CD4-positive, alpha-beta T cell (primary cell): ENCODE data around the gene SLC34A1. TPM values are rescaled to one million over a fixed set of nuclear protein-coding genes. Genes with fewer than 3 reads are reported as not detected.
"Not testable (repeated sequence)": the region's sequence is repeated elsewhere in the genome, so short reads cannot be mapped to it uniquely, and the experiment has no call there.

Experiments used
- ATAC-seq: fragments of 200-7000 bp; cut with Tn5 transposase; one replicate; pipeline ENCODE4 v1.10.0; 2022; ENCODE audit warnings: mild to moderate bottlenecking; ENCODE audit not compliant: poor library complexity
- CTCF ChIA-PET: fragments of 350-600 bp; sonication (Branson Sonifier 250); formaldehyde crosslinking; loops from one replicate; lab custom pipeline; 2021; ENCODE audit warnings: antibody characterized with exemption, inconsistent platforms; lab: Charles Lee
- POLR2A ChIA-PET: fragments of 350-600 bp; sonication (Branson Sonifier 250); formaldehyde crosslinking; loops from one replicate; lab custom pipeline; 2021; ENCODE audit warnings: antibody characterized with exemption, inconsistent platforms; lab: Charles Lee
- DNase-seq, 14 experiments: peaks; one replicate each; pipeline ENCODE4 v3.0.0-alpha.2; 2013 to 2020; ENCODE audit warnings: mixed read lengths in 2 of 14
- H3K27ac ChIP-seq, 2 donors: one replicate each; pipeline versions ENCODE4 v1.5.1 to v1.7.0; 2013; ENCODE audit warnings: low read length in 2 of 2, low read depth in 1 of 2, mild to moderate bottlenecking in 1 of 2
- H3K27me3 ChIP-seq, 2 experiments: 1 replicate in 1 of 2; 2 replicates in 1 of 2; pipeline versions ENCODE4 v1.6.1 to v1.7.0; 2013; ENCODE audit warnings: low read length in 2 of 2, control low read depth in 1 of 2, mild to moderate bottlenecking in 1 of 2, moderate library complexity in 1 of 2; ENCODE audit not compliant: insufficient read depth in 2 of 2, control insufficient read depth in 1 of 2
- H3K36me3 ChIP-seq: one replicate; pipeline ENCODE4 v1.6.1; 2013; ENCODE audit warnings: low read length, control low read depth; ENCODE audit not compliant: insufficient read depth
- H3K4me1 ChIP-seq: one replicate; pipeline ENCODE4 v1.6.1; 2013; ENCODE audit warnings: low read length, control low read depth; ENCODE audit not compliant: insufficient read depth
- H3K4me3 ChIP-seq: one replicate; pipeline ENCODE4 v1.5.1; 2013; ENCODE audit warnings: mild to moderate bottlenecking, low read length, moderate library complexity
- H3K9me3 ChIP-seq, 2 experiments: 1 replicate in 1 of 2; 2 replicates in 1 of 2; pipeline versions ENCODE4 v1.6.1 to v1.7.0; 2013; ENCODE audit warnings: low read length in 2 of 2, mild to moderate bottlenecking in 2 of 2, control low read depth in 1 of 2, moderate library complexity in 1 of 2; ENCODE audit not compliant: control insufficient read depth in 1 of 2, insufficient read depth in 1 of 2
- H3K27ac Mint-ChIP-seq: one replicate; pipeline ENCODE4 v1.8.0; 2020; ENCODE audit warnings: mixed read lengths
- H3K27me3 Mint-ChIP-seq: one replicate; pipeline ENCODE4 v1.8.0; 2021; ENCODE audit warnings: mixed read lengths
- H3K36me3 Mint-ChIP-seq: one replicate; pipeline ENCODE4 v1.8.0; 2021; ENCODE audit warnings: low read depth, mixed read lengths
- H3K4me1 Mint-ChIP-seq: one replicate; pipeline ENCODE4 v1.8.0; 2021; ENCODE audit warnings: low read depth, mixed read lengths
- H3K4me3 Mint-ChIP-seq: one replicate; pipeline ENCODE4 v1.8.0; 2020; ENCODE audit warnings: mild to moderate bottlenecking, mixed read lengths
- H3K9me3 Mint-ChIP-seq: one replicate; pipeline ENCODE4 v1.8.0; 2020; ENCODE audit warnings: mixed read lengths
- intact Hi-C, 2 experiments: fragments of 100-400 bp; cut with DNase I in 1 of 2; cut with micrococcal nuclease in 1 of 2; formaldehyde crosslinking; loops; one replicate each; pipeline versions ENCODE4 v1.15.1 to v1.9.0; 2023 to 2025; cut with DNase I, micrococcal nuclease
- total RNA-seq, 174 experiments: library from RNA in 2 of 174; stranded (reverse) in 2 of 174; gene quantifications; one replicate each; pipeline ENCODE4 v1.2.3 and lab custom pipeline; 2021 to 2026
- TF ChIP-seq, protein P1 (sequence below): fragments of 200-600 bp; IDR thresholded peaks from one replicate; pipeline ENCODE4 v1.8.0; 2022; ENCODE audit warnings: antibody characterized with exemption, mild to moderate bottlenecking

The SLC34A1 gene
- total RNA-seq, 2 experiments from 2014 or later, result not detected

DNA sequence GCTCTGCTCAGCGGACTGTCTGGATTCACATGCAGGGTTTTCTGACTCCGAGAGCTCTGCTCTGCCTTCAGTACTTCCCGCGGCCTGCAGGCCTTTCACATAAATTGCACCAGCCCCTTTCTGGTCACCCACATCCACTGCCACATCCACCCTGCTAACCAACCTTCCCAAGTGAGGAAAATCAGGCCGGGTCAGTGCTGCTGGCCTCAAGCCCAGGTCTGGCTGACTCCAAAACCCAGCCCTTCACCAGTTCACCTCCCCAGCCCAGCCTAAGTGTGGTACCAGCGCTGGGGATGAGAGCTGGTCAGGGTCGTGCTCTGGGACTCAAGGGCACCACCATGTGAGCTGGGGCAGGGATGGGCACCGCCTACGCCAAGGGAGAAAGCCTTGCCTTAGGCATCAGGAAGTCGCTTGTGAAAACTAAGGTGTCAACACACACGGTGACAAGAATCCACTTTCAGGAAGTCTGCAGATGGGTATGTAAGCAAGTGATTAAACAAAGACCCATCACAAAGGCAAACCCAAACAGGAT lies 45.1 kb upstream of the SLC34A1 start:
- ChIA-PET POLR2A (no interaction called here), CTCF (no interaction called here)
- H3K36me3 Mint-ChIP-seq, result peaks cover 71% of the 10 kb centered on the region
- no peak overlapping the region for H3K4me3 Mint-ChIP-seq
- peaks cover 21% of the 10 kb centered on the region for H3K4me1 Mint-ChIP-seq
- H3K36me3 ChIP-seq, result peaks cover 85% of the 10 kb centered on the region
- no peak overlapping the region for H3K27ac Mint-ChIP-seq
- TF ChIP-seq, protein P1, sequence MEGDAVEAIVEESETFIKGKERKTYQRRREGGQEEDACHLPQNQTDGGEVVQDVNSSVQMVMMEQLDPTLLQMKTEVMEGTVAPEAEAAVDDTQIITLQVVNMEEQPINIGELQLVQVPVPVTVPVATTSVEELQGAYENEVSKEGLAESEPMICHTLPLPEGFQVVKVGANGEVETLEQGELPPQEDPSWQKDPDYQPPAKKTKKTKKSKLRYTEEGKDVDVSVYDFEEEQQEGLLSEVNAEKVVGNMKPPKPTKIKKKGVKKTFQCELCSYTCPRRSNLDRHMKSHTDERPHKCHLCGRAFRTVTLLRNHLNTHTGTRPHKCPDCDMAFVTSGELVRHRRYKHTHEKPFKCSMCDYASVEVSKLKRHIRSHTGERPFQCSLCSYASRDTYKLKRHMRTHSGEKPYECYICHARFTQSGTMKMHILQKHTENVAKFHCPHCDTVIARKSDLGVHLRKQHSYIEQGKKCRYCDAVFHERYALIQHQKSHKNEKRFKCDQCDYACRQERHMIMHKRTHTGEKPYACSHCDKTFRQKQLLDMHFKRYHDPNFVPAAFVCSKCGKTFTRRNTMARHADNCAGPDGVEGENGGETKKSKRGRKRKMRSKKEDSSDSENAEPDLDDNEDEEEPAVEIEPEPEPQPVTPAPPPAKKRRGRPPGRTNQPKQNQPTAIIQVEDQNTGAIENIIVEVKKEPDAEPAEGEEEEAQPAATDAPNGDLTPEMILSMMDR, result no peak
- no peak overlapping the region for H3K27ac ChIP-seq
- intact Hi-C loops, result no loop called here
- no peak for ATAC-seq
- no peak overlapping the region for H3K4me3 ChIP-seq
- H3K27me3 ChIP-seq, result no peaks in the 10 kb centered on the region
- DNase-seq, result peak in 1 of 14 experiments; percentile 19
- no peaks in the 10 kb centered on the region for H3K27me3 Mint-ChIP-seq
- no peaks in the 10 kb centered on the region for H3K9me3 ChIP-seq
- peaks cover 6% of the 10 kb centered on the region for H3K4me1 ChIP-seq
- no peaks in the 10 kb centered on the region for H3K9me3 Mint-ChIP-seq

DNA sequence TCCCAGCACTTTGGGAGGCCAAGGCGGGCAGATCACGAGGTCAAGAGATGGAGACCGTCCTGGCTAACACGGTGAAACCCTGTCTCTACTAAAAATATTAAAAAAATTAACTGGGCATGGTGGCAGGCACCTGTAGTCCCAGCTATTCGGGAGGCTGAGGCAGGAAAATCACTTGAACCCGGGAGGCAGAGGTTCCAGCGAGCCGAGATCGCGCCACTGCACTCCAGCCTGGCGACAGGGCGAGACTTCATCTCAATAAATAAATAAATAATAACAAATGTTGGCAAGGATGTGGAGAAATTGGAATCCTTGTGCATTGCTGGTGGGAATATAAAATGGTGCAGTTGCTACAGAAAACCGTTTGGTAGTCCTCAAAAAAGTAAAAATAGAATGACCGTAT lies 41.2 kb upstream of the SLC34A1 start:
- Mint-ChIP-seq H3K36me3 (peaks cover 66% of the 10 kb centered on the region), H3K4me1 (peaks cover 40% of the 10 kb centered on the region)
- H3K27ac Mint-ChIP-seq, CTCF ChIA-PET, POLR2A ChIA-PET, H3K9me3 Mint-ChIP-seq, H3K27me3 ChIP-seq, H3K9me3 ChIP-seq, H3K4me3 Mint-ChIP-seq, ATAC-seq, intact Hi-C loops, DNase-seq, H3K27me3 Mint-ChIP-seq, H3K4me3 ChIP-seq, H3K27ac ChIP-seq: not testable (repeated sequence)
- peaks cover 65% of the 10 kb centered on the region for H3K36me3 ChIP-seq
- H3K4me1 ChIP-seq, result peaks cover 15% of the 10 kb centered on the region

DNA sequence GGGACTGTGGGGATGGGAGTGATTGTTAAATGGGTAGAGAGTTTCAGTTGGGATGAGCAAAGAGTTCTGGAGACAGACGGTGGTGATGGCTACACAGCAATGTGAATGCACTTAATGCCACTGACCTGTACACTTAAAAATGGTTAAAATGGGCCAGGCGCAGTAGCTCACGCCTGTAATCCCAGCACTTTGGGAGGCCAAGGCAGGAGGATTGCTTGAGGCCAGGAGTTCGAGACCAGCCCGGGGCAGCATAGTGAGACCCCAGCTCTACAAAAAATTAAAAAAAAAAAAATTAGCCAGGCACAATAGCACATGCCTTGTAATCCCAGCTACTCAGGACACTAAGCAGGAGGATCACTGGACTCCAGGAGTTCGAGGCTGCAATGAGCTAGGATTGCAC lies 40.5 kb upstream of the SLC34A1 start:
- Histone ChIP-seq H3K4me3 (no peak overlapping the region), H3K27me3 (no peaks in the 10 kb centered on the region), H3K27ac (no peak overlapping the region), H3K9me3 (no peaks in the 10 kb centered on the region), H3K4me1 (peaks cover 18% of the 10 kb centered on the region), H3K36me3 (peaks cover 59% of the 10 kb centered on the region)
- ChIA-PET CTCF (interaction anchor here (0.7 kb wide), 1 partner anchor 18 kb away, joined by 5 read pairs; no protein-coding TSS in a partner anchor), POLR2A (no interaction called here)
- no peaks in the 10 kb centered on the region for H3K9me3 Mint-ChIP-seq
- no peaks in the 10 kb centered on the region for H3K27me3 Mint-ChIP-seq
- H3K27ac Mint-ChIP-seq, result no peak overlapping the region
- DNase-seq (no peak), ATAC-seq (no peak)
- H3K36me3 Mint-ChIP-seq, result peaks cover 62% of the 10 kb centered on the region
- peaks cover 40% of the 10 kb centered on the region for H3K4me1 Mint-ChIP-seq
- TF ChIP-seq, protein P1, result no peak
- H3K4me3 Mint-ChIP-seq, result no peak overlapping the region
- intact Hi-C loops, result no loop called here

DNA sequence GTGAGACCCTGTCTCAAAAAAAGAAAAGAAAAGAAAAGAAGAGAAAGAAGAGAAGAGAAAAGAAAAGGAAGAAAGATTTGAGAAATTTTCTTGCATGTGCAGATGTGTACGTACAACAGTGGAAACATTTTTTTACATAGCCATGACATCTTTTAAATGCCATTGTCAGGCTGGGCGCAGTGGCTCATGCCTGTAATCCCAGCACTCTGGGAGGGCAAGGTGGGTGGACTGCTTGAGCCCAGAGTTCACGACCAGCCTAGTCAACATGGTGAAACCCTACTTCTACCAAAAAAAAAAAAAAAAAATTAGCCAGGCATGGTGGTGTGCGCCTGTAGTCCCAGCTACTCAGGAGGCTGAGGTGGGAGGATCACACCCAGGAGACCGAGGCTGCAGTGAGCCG lies 39.3 kb upstream of the SLC34A1 start:
- H3K27me3 ChIP-seq, result no peaks in the 10 kb centered on the region
- no peak for ATAC-seq
- Mint-ChIP-seq H3K27ac (no peak overlapping the region), H3K36me3 (peaks cover 62% of the 10 kb centered on the region), H3K27me3 (no peaks in the 10 kb centered on the region), H3K4me3 (no peak overlapping the region), H3K4me1 (peaks cover 44% of the 10 kb centered on the region), H3K9me3 (no peaks in the 10 kb centered on the region)
- TF ChIP-seq, protein P1, result no peak
- POLR2A ChIA-PET, result no interaction called here
- H3K4me3 ChIP-seq, result no peak overlapping the region
- no peak overlapping the region for H3K27ac ChIP-seq
- no peak for DNase-seq
- intact Hi-C loops, result no loop called here
- H3K4me1 ChIP-seq, result peaks cover 22% of the 10 kb centered on the region
- no peaks in the 10 kb centered on the region for H3K9me3 ChIP-seq
- CTCF ChIA-PET, result no interaction called here
- peaks cover 58% of the 10 kb centered on the region for H3K36me3 ChIP-seq
